HG03108 (cell line): ENCODE measurements around the gene MEF2B.
A peak's percentile ranks its signal among the peaks of the same experiment; 100 is the strongest.
"Not testable (repeated sequence)": the region's sequence is repeated elsewhere in the genome, so short reads cannot be mapped to it uniquely, and the experiment has no call there.

Source experiments
- ATAC-seq: cut with Tn5 transposase; IDR thresholded peaks from one replicate; pipeline ENCODE4 v1.9.1; 2021; ENCODE audit warnings: moderate library complexity; ENCODE audit not compliant: unreplicated experiment

The MEF2B gene

DNA sequence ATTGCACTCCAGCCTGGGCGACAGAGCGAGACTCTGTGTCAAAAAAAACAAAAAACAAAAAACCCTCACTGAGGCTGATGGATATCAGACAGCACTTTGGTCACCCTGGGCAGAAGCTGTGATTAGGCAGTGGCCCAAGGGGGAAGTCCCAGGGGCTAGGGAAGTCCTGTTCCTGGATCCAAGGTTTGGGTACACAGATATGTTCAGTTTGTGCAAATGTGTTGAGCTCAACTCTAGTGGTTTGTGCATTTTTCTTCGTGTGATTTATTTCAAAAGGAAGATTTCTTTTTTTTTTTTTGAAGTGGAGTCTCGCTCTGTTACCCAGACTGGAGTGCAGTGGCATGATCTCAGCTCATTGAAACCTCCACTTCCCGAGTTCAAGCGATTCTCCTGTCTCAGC, 12.3 kb downstream of the MEF2B start:
- no peak for ATAC-seq

DNA sequence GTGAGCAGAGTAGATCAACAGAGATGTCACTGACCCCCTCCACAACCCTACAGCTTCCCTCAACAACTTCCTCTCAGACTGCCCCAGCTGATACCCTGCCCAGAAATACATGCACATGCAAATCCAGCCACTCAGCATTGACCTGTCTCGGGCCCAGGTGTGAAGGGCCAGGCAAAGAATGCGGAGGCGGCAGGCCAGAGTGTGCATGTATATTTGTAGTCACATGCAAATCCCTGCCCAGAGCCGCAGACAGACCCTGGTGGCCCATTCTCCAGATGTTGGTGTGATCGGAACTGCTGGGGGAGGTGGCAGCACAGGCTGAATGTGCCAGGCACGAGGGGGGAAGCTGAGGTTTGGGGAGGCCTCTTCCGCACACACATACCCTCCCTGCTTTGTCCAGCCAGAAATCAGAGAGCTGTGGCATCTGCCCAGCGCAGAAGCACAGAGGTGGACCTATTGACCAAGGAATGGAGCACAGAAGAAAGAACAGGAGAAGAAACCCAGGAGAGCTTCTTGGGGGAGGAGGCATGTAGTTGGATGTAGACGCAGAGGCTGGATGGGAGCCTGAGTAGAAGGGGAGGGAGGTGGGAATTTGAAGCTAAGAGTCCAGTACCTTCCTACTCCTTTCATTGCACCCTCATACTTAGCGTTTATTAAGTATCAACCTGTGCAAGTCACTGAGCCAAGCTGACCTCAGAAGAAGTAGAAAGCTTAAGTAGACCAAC, 14.4 kb downstream of the MEF2B start:
- peak; percentile 52 for ATAC-seq

- no peak for ATAC-seq
Measured at GRCh38 chr19:19154768-19155494, 15.1 kb downstream of the MEF2B start.

- ATAC-seq, result no peak
Measured at GRCh38 chr19:19152668-19153384, 17.2 kb downstream of the MEF2B start.

GRCh38 chr19:19151418-19151817, 18.6 kb downstream of the MEF2B start:
- no peak for ATAC-seq

DNA sequence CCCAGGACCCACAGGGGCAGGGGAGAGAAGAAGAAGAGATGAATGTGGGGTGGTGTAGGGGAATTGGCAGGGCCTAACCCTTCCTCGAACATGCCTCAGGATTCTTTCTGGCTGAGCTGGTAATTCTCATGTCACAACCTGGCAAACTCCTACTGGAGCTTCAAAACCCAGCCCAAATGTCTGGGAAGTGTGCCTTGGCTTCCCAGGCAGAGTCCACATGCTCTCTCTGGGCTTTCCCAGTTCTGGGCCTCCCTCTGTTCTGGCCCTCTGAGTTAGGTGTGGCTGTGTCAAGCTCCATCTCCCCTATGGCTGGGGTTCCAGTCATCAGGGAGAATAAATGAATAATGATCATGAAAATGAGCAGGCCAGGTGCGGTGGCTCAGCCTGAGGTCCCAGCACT, 20.6 kb downstream of the MEF2B start:
- no peak for ATAC-seq

DNA sequence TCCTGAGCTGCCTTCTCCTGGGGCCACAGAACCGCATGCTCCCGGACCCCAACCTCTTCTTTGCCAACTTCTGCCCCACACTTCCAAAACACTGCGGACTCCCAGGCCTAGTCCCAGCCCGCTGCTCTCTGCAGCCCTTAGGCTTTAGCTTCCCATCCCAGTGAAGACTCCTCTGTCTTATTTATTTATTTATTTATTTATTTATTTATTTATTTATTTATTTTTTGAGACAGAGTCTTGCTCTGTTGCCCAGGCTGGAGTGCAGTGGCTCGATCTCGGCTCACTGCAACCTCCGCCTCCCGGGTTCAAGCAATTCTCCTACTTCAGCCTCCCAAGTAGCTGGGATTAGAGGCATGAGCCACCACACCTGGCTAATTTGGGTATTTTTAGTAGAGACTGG, 21.6 kb downstream of the MEF2B start:
- ATAC-seq, result not testable (repeated sequence)

DNA sequence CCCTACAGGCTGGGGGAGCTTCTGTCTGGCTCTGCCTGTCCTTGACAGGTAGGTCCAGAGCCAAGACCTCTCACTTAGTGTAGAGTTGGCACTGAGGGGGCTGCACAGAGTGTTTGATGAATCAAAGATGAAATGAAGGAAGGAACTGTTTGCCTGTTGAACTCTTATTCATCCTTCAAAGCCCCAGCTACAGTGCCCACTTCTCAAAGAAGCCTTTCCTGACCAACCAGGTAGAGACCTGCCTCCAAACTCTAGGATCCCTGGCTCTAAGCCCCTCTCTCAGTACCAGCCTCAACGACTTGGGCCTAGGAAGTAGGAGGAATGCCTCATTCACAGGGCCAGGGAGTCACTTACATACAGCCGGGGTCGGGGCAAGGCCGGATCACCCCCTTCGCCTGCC, 22.7 kb downstream of the MEF2B start:
- ATAC-seq, result no peak

GRCh38 chr19:19146865-19147264, 23.2 kb downstream of the MEF2B start:
- no peak for ATAC-seq

GRCh38 chr19:19145684-19146608, 24.1 kb downstream of the MEF2B start:
- ATAC-seq, result no peak

- ATAC-seq, result no peak
Measured at GRCh38 chr19:19145281-19145680, 24.8 kb downstream of the MEF2B start.

- no peak for ATAC-seq
Measured at GRCh38 chr19:19142347-19142746, 27.7 kb downstream of the MEF2B start.

- ATAC-seq, result no peak
Measured at GRCh38 chr19:19140476-19140875, 29.6 kb downstream of the MEF2B start.

DNA sequence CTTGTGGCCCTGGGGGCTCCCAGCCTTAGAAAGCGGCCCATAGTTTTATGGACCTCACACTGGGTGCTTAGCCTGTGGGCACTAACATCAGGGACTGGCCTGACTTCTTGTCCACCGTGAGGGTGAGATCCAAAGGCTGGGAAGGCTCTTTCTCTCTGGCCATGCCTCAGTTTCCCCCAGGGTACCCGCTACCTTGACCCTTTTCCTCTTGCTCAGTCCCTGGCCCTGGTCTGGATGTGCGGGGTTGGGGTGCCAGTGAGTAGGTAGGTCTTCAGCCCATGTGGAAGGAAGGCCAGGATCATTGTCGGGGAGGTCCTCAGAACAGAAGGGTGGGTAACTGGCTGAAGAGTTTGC, 30.2 kb downstream of the MEF2B start:
- ATAC-seq, result no peak

DNA sequence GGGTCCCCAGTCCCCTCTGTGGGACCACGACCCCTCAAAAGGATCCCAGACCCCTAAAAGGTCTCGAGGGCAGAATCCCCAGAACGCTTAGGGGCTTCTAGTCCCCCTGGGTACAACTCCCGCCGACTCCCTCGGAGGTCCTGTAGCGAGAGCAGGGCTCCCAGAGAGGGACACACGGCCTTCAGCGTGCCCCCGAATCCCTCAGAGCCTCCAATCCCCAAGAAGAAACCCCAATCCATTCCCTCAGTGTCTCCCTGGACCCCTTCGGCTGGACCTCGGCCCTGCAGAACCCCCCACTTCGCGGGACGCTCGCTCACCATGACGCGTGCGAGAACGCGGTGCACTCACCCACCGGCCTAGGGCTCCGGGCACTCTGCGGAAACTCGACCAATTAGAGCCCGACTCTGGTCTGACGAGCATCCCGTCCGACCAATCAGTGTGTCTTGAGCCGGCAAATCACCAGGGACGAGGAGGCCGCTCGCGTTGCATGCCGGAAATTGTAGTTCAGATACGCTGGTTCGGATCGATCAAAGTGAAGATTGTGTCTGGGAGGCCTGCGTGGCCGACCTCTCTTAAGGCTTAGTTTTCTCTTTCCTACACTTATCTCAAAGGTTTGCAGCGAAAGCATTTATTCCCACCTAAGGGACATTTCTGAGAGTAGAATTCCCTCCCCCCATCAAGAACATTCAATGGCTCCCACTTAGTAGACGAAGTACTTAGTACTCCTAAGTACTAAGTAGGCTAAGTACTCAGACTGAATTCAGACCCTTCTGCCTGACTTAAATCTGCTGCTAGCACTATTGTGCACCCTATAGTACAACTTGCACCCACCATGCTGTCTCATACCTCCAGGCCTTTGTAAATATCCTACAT, 31.7 kb downstream of the MEF2B start, which contains the start of gene TMEM161A:
Gene TMEM161A (minus strand): TSS at position 370 of the 873 bp plus-strand sequence. CDS start 50 bp downstream, at position 320.
- peak; percentile 99 for ATAC-seq

GRCh38 chr19:19137556-19138108, 32.4 kb downstream of the MEF2B start:
- ATAC-seq, result no peak

GRCh38 chr19:19135713-19136112, 34.4 kb downstream of the MEF2B start:
- not testable (repeated sequence) for ATAC-seq

GRCh38 chr19:19134687-19135158, 35.3 kb downstream of the MEF2B start:
- no peak for ATAC-seq

- no peak for ATAC-seq
Measured at GRCh38 chr19:19133985-19134384, 36.1 kb downstream of the MEF2B start.
